Transverse colon (tissue), 4 donors: ENCODE results near the gene TNRC6C. TPM values are rescaled to one million over a fixed set of nuclear protein-coding genes. Genes with fewer than 3 reads are reported as not detected.

Experiments used
- DNase-seq: peaks from one replicate; pipeline ENCODE4 v3.0.0-alpha.2; 2019
- H3K27ac ChIP-seq, 4 donors: fragments of 200-600 bp; sonication (generic); 2 replicates each; pipeline ENCODE4 v1.5.1; 2016 to 2018; ENCODE audit warnings: inconsistent platforms in 4 of 4
- H3K27me3 ChIP-seq: fragments of 200-600 bp; sonication (generic); 2 replicates; pipeline ENCODE4 v1.5.1; 2017; ENCODE audit warnings: inconsistent platforms
- H3K36me3 ChIP-seq, 4 donors: fragments of 200-600 bp; sonication (generic); 2 replicates each; pipeline ENCODE4 v1.5.1; 2017 to 2019; ENCODE audit warnings: inconsistent platforms in 4 of 4
- H3K4me1 ChIP-seq, 4 donors: fragments of 200-600 bp; sonication (generic); 2 replicates each; pipeline ENCODE4 v1.5.1; 2017 to 2020; ENCODE audit warnings: inconsistent platforms in 4 of 4
- H3K4me3 ChIP-seq, 4 donors: fragments of 200-600 bp; sonication (generic); 1 replicate in 1 of 4; 2 replicates in 3 of 4; pipeline versions ENCODE4 v1.5.1 to v1.6.1; 2017 to 2019; ENCODE audit warnings: inconsistent platforms in 4 of 4
- H3K9me3 ChIP-seq, 2 donors: fragments of 200-600 bp; sonication (generic); 2 replicates each; pipeline ENCODE4 v1.5.1; 2017 to 2019; ENCODE audit warnings: inconsistent platforms in 2 of 2
- EP300 ChIP-seq: sonication (generic); formaldehyde crosslinking; IDR thresholded peaks from one replicate; pipeline ENCODE4 v1.6.1; 2017; ENCODE audit warnings: antibody characterized with exemption, low read depth
- POLR2A ChIP-seq: fragments of 450-650 bp; IDR thresholded peaks from one replicate; pipeline ENCODE4 v1.6.1; 2016; ENCODE audit warnings: antibody characterized with exemption, mild to moderate bottlenecking, moderate library complexity
- POLR2AphosphoS5 ChIP-seq, 3 donors: sonication (generic); formaldehyde crosslinking; IDR thresholded peaks; one replicate each; pipeline ENCODE4 v1.6.1; 2016; ENCODE audit warnings: antibody characterized with exemption in 3 of 3
- WGBS, 2 donors: methylation state at CpG; one replicate each; pipeline ENCODE4 v1.1.5; 2018; ENCODE audit warnings: low coverage in 1 of 2; 5-methylcytosine and 5-hydroxymethylcytosine counted together
- in situ Hi-C, 4 donors: fragments of 200-750 bp; cut with MboI; loops; one replicate each; pipeline versions ENCODE4 v1.15.0 to v1.15.1; 2017; ENCODE audit warnings: low sequenced_read_pairs in 3 of 4, low pct_ligation_motif_present in 1 of 4, low pct_unique_long_range_greater_than_20kb in 1 of 4
- intact Hi-C: fragments of 100-400 bp; cut with DNase I; formaldehyde crosslinking; loops from one replicate; pipeline ENCODE4 v1.15.1; 2023; ENCODE audit warnings: low total_unique reads
- total RNA-seq, 4 donors: library from RNA; depleted of rRNA; stranded (reverse); fragments of >200 nt; gene quantifications; one replicate each; pipeline ENCODE4 v1.1.0, GENCODE V29; 2016
- TF ChIP-seq, protein P1 (sequence below), 5 experiments: fragments of 200-600 bp in 3 of 5; fragments of 450-650 bp in 2 of 5; sonication (generic) in 3 of 5; IDR thresholded peaks; 1 replicate in 2 of 5; 2 replicates in 3 of 5; pipeline ENCODE4 v1.5.1; 2016 to 2017; ENCODE audit warnings: antibody characterized with exemption in 5 of 5, inconsistent platforms in 3 of 5, mild to moderate bottlenecking in 2 of 5, moderate library complexity in 1 of 5

The TNRC6C gene
- total RNA-seq, 4 donors from 2014 or later = 7.5 to 16.9 (median 9.9) TPM

DNA sequence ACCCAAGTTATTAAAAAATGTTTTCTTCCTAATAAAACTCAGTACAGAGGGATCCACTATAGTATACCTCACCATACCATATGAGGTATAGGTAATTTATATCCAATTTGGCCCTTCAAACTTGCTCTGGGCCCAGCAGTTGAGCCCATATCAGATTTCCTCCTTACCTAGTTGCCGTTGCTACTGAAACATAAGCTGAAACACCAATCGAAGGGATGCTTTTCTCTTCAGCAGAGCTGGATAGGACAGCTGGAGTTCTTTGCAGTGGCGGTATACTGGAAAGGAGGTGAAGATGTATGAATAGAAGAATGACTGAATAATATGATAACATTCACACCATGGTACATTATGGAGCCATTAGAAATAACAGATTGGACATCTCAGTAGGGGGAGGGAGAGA lies 42.7 kb downstream of the TNRC6C start:
- DNase-seq = no peak
- H3K4me3 ChIP-seq = no peak overlapping the region
- H3K27me3 ChIP-seq = no peaks in the 10 kb centered on the region
- WGBS, 2 donors = 78 to 85% methylated on average over 3 of the region's 3 CpGs
- TF ChIP-seq, protein P1, sequence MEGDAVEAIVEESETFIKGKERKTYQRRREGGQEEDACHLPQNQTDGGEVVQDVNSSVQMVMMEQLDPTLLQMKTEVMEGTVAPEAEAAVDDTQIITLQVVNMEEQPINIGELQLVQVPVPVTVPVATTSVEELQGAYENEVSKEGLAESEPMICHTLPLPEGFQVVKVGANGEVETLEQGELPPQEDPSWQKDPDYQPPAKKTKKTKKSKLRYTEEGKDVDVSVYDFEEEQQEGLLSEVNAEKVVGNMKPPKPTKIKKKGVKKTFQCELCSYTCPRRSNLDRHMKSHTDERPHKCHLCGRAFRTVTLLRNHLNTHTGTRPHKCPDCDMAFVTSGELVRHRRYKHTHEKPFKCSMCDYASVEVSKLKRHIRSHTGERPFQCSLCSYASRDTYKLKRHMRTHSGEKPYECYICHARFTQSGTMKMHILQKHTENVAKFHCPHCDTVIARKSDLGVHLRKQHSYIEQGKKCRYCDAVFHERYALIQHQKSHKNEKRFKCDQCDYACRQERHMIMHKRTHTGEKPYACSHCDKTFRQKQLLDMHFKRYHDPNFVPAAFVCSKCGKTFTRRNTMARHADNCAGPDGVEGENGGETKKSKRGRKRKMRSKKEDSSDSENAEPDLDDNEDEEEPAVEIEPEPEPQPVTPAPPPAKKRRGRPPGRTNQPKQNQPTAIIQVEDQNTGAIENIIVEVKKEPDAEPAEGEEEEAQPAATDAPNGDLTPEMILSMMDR (IDR thresholded peaks at IDR 0.05) = no peak
- TF ChIP-seq POLR2A (no peak), POLR2AphosphoS5 (IDR thresholded peaks at IDR 0.05) (no peak), EP300 (no peak)
- intact Hi-C loops (no loop called here), in situ Hi-C loops (loop anchor here in 1 of 4 donors (25.0 kb wide), 1 partner anchor 464 kb away; no protein-coding TSS in a partner anchor)
- H3K27ac ChIP-seq = no peak overlapping the region
- H3K36me3 ChIP-seq = no peaks in the 10 kb centered on the region
- peaks cover 0 to 14% (median 0%) of the 10 kb centered on the region in 4 donors for H3K4me1 ChIP-seq
- H3K9me3 ChIP-seq = no peaks in the 10 kb centered on the region

DNA sequence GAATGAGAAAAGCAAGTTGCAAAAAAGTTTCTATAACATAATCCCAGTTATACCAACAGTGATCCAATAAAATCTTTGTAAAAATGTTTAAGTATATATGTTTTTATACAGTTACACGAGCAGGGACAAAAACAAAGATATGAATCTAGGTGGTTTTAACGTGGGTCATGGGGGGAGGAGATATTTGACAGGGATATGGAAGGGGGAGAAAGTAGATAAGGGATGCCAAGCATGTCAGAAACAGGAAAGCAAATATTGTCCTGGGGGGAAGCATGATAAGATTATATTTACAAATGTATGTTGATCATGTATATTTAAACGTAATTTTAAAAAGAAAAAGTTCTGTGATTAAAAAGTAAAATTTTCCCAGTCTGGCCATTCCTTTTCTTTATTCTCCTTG lies 43.1 kb downstream of the TNRC6C start:
- Histone ChIP-seq H3K4me1 (peaks cover 0 to 10% (median 0%) of the 10 kb centered on the region in 4 donors), H3K9me3 (no peaks in the 10 kb centered on the region), H3K4me3 (no peak overlapping the region), H3K27ac (no peak overlapping the region), H3K27me3 (no peaks in the 10 kb centered on the region), H3K36me3 (no peaks in the 10 kb centered on the region)
- DNase-seq = no peak
- TF ChIP-seq POLR2A (no peak), EP300 (no peak), POLR2AphosphoS5 (IDR thresholded peaks at IDR 0.05) (no peak)
- TF ChIP-seq, protein P1 (IDR thresholded peaks at IDR 0.05) = no peak
- 65 to 74% methylated on average over 3 of the region's 3 CpGs for WGBS, 2 donors
- intact Hi-C loops = no loop called here
- in situ Hi-C loops = loop anchor here in 1 of 4 donors (25.0 kb wide), 1 partner anchor 464 kb away; no protein-coding TSS in a partner anchor

DNA sequence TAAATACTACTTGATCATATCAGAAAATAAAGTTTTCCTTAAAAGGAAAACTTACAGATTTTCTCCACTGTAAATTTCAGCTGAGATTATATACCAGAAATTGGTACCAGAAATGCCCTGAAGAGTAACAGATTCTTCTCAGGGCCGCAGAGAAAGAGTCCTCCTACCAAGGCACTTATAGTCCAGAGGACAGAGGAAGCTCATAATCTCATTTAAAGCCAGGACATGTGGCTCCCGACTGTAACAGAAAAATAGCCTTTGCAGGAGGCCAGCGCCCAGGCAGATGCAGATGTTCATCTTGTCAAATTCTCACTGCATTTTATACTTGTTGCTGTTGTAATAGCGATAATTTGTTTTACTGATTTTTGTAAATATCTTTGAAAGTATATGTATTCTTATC lies 43.7 kb downstream of the TNRC6C start:
- Histone ChIP-seq H3K4me1 (peaks cover 0 to 10% (median 0%) of the 10 kb centered on the region in 4 donors), H3K9me3 (no peaks in the 10 kb centered on the region), H3K27ac (no peak overlapping the region), H3K36me3 (no peaks in the 10 kb centered on the region), H3K4me3 (no peak overlapping the region), H3K27me3 (no peaks in the 10 kb centered on the region)
- 90 to 92% methylated on average over 4 of the region's 4 CpGs for WGBS, 2 donors
- intact Hi-C loops (no loop called here), in situ Hi-C loops (loop anchor here in 1 of 4 donors (25.0 kb wide), 1 partner anchor 465 kb away; no protein-coding TSS in a partner anchor)
- no peak for DNase-seq
- TF ChIP-seq EP300 (no peak), POLR2AphosphoS5 (IDR thresholded peaks at IDR 0.05) (no peak), POLR2A (no peak)
- TF ChIP-seq, protein P1 (IDR thresholded peaks at IDR 0.05) = no peak

GRCh38 chr17:78005452-78006171 lies 47.1 kb downstream of the TNRC6C start:
- DNase-seq = no peak
- in situ Hi-C loops = loop anchor here in 1 of 4 donors (25.0 kb wide), 1 partner anchor 468 kb away; no protein-coding TSS in a partner anchor
- 79 to 93% methylated on average over 3 of the region's 3 CpGs for WGBS, 2 donors
- intact Hi-C loops = no loop called here
- Histone ChIP-seq H3K36me3 (no peaks in the 10 kb centered on the region), H3K4me3 (no peak overlapping the region), H3K27ac (no peak overlapping the region), H3K4me1 (peaks cover 0 to 5% (median 0%) of the 10 kb centered on the region in 4 donors), H3K9me3 (no peaks in the 10 kb centered on the region), H3K27me3 (no peaks in the 10 kb centered on the region)
- TF ChIP-seq POLR2A (no peak), EP300 (no peak), POLR2AphosphoS5 (IDR thresholded peaks at IDR 0.05) (no peak)
- TF ChIP-seq, protein P1 (IDR thresholded peaks at IDR 0.05) = no peak
